ENCODE data around the gene ARF1.

Gene ARF1

GRCh38 chr1:228114827-228115226 is 32.3 kb downstream of the ARF1 start:
- 0 out of 2 replicates have a peak, but pooled peaks cover under 1% of the 10 kb centered on the region for H3K27me3 ChIP-seq (ENCODE audit: control insufficient read depth, insufficient read depth, low read length)
- H3K4me3 ChIP-seq (ENCODE audit: low read depth, low read length): no peak overlapping the region
- H3K27ac ChIP-seq (ENCODE audit: low read depth, low read length): no peak overlapping the region
- H3K4me1 ChIP-seq (ENCODE audit: control insufficient read depth, insufficient read depth, low read length): 0 out of 2 replicates have a peak, but pooled peaks cover 4% of the 10 kb centered on the region
- H3K9ac ChIP-seq (ENCODE audit: low read length): no peak overlapping the region
- no peaks in the 10 kb centered on the region for H3K36me3 ChIP-seq (ENCODE audit: control insufficient read depth, insufficient read depth, low read length)
- H3K9me3 ChIP-seq (ENCODE audit: control insufficient read depth, insufficient read depth, low read depth, low read length): peaks cover 29% of the 10 kb centered on the region

- no peaks in the 10 kb centered on the region for H3K36me3 ChIP-seq (ENCODE audit: control insufficient read depth, insufficient read depth, low read length)
- H3K9ac ChIP-seq (ENCODE audit: low read length): no peak overlapping the region
- no peaks in the 10 kb centered on the region; the same call in 1 of the 2 replicates for H3K27me3 ChIP-seq (ENCODE audit: control insufficient read depth, insufficient read depth, low read length)
- no peaks in the 10 kb centered on the region for H3K4me1 ChIP-seq (ENCODE audit: control insufficient read depth, insufficient read depth, low read length)
- H3K9me3 ChIP-seq (ENCODE audit: control insufficient read depth, insufficient read depth, low read depth, low read length): peaks cover 33% of the 10 kb centered on the region
- H3K27ac ChIP-seq (ENCODE audit: low read depth, low read length): no peak overlapping the region
- no peak overlapping the region for H3K4me3 ChIP-seq (ENCODE audit: low read depth, low read length)
These were observed 34.8 kb downstream of the ARF1 start for GRCh38 chr1:228117335-228117734.

GRCh38 chr1:228118040-228118439 is 35.5 kb downstream of the ARF1 start:
- Histone ChIP-seq H3K9ac (ENCODE audit: low read length) (no peak overlapping the region), H3K36me3 (ENCODE audit: control insufficient read depth, insufficient read depth, low read length) (no peaks in the 10 kb centered on the region), H3K4me1 (ENCODE audit: control insufficient read depth, insufficient read depth, low read length) (no peaks in the 10 kb centered on the region), H3K4me3 (ENCODE audit: low read depth, low read length) (no peak overlapping the region), H3K9me3 (ENCODE audit: control insufficient read depth, insufficient read depth, low read depth, low read length) (peaks cover 33% of the 10 kb centered on the region), H3K27me3 (ENCODE audit: control insufficient read depth, insufficient read depth, low read length) (peaks cover 2% of the 10 kb centered on the region; the same call in 1 of the 2 replicates), H3K27ac (ENCODE audit: low read depth, low read length) (no peak overlapping the region)

GRCh38 chr1:228120351-228120750 is 37.8 kb downstream of the ARF1 start:
- Histone ChIP-seq H3K4me3 (ENCODE audit: low read depth, low read length) (no peak overlapping the region), H3K9me3 (ENCODE audit: control insufficient read depth, insufficient read depth, low read depth, low read length) (peaks cover 30% of the 10 kb centered on the region), H3K4me1 (ENCODE audit: control insufficient read depth, insufficient read depth, low read length) (no peaks in the 10 kb centered on the region), H3K27ac (ENCODE audit: low read depth, low read length) (no peak overlapping the region), H3K9ac (ENCODE audit: low read length) (no peak overlapping the region), H3K36me3 (ENCODE audit: control insufficient read depth, insufficient read depth, low read length) (no peaks in the 10 kb centered on the region), H3K27me3 (ENCODE audit: control insufficient read depth, insufficient read depth, low read length) (peaks cover 20% of the 10 kb centered on the region)

- H3K36me3 ChIP-seq (ENCODE audit: control insufficient read depth, insufficient read depth, low read length): no peaks in the 10 kb centered on the region
- no peak overlapping the region for H3K9ac ChIP-seq (ENCODE audit: low read length)
- no peak overlapping the region for H3K27ac ChIP-seq (ENCODE audit: low read depth, low read length)
- peaks cover 25% of the 10 kb centered on the region for H3K27me3 ChIP-seq (ENCODE audit: control insufficient read depth, insufficient read depth, low read length)
- H3K4me1 ChIP-seq (ENCODE audit: control insufficient read depth, insufficient read depth, low read length): no peaks in the 10 kb centered on the region
- peaks cover 30% of the 10 kb centered on the region for H3K9me3 ChIP-seq (ENCODE audit: control insufficient read depth, insufficient read depth, low read depth, low read length)
- no peak overlapping the region for H3K4me3 ChIP-seq (ENCODE audit: low read depth, low read length)
These were observed 38.5 kb downstream of the ARF1 start for GRCh38 chr1:228120857-228121489.

- H3K4me3 ChIP-seq (ENCODE audit: low read depth, low read length): no peak overlapping the region
- H3K4me1 ChIP-seq (ENCODE audit: control insufficient read depth, insufficient read depth, low read length): no peaks in the 10 kb centered on the region
- H3K9ac ChIP-seq (ENCODE audit: low read length): no peak overlapping the region
- peaks cover 13% of the 10 kb centered on the region for H3K9me3 ChIP-seq (ENCODE audit: control insufficient read depth, insufficient read depth, low read depth, low read length)
- H3K27me3 ChIP-seq (ENCODE audit: control insufficient read depth, insufficient read depth, low read length): peaks cover 28% of the 10 kb centered on the region
- H3K36me3 ChIP-seq (ENCODE audit: control insufficient read depth, insufficient read depth, low read length): no peaks in the 10 kb centered on the region
- H3K27ac ChIP-seq (ENCODE audit: low read depth, low read length): no peak overlapping the region
These were observed 40.5 kb downstream of the ARF1 start for GRCh38 chr1:228122921-228123441.

- Histone ChIP-seq H3K9ac (ENCODE audit: low read length) (no peak overlapping the region), H3K27ac (ENCODE audit: low read depth, low read length) (no peak overlapping the region), H3K9me3 (ENCODE audit: control insufficient read depth, insufficient read depth, low read depth, low read length) (peaks cover 10% of the 10 kb centered on the region), H3K4me3 (ENCODE audit: low read depth, low read length) (no peak overlapping the region), H3K27me3 (ENCODE audit: control insufficient read depth, insufficient read depth, low read length) (peaks cover 31% of the 10 kb centered on the region), H3K36me3 (ENCODE audit: control insufficient read depth, insufficient read depth, low read length) (no peaks in the 10 kb centered on the region), H3K4me1 (ENCODE audit: control insufficient read depth, insufficient read depth, low read length) (no peaks in the 10 kb centered on the region)
These were observed 41.0 kb downstream of the ARF1 start for GRCh38 chr1:228123505-228123904.

GRCh38 chr1:228125185-228125584 is 42.7 kb downstream of the ARF1 start:
- peaks cover under 1% of the 10 kb centered on the region; the same call in 1 of the 2 replicates for H3K9me3 ChIP-seq (ENCODE audit: control insufficient read depth, insufficient read depth, low read depth, low read length)
- H3K9ac ChIP-seq (ENCODE audit: low read length): no peak overlapping the region
- H3K36me3 ChIP-seq (ENCODE audit: control insufficient read depth, insufficient read depth, low read length): no peaks in the 10 kb centered on the region
- no peak overlapping the region for H3K27ac ChIP-seq (ENCODE audit: low read depth, low read length)
- peaks cover 44% of the 10 kb centered on the region for H3K27me3 ChIP-seq (ENCODE audit: control insufficient read depth, insufficient read depth, low read length)
- no peak overlapping the region for H3K4me3 ChIP-seq (ENCODE audit: low read depth, low read length)
- H3K4me1 ChIP-seq (ENCODE audit: control insufficient read depth, insufficient read depth, low read length): no peaks in the 10 kb centered on the region

GRCh38 chr1:228131766-228132165 is 49.3 kb downstream of the ARF1 start:
- Histone ChIP-seq H3K9ac (ENCODE audit: low read length) (no peak overlapping the region), H3K9me3 (ENCODE audit: control insufficient read depth, insufficient read depth, low read depth, low read length) (no peaks in the 10 kb centered on the region), H3K4me1 (ENCODE audit: control insufficient read depth, insufficient read depth, low read length) (no peaks in the 10 kb centered on the region), H3K27ac (ENCODE audit: low read depth, low read length) (no peak overlapping the region), H3K4me3 (ENCODE audit: low read depth, low read length) (no peak overlapping the region), H3K27me3 (ENCODE audit: control insufficient read depth, insufficient read depth, low read length) (peaks cover 56% of the 10 kb centered on the region), H3K36me3 (ENCODE audit: control insufficient read depth, insufficient read depth, low read length) (no peaks in the 10 kb centered on the region)

GRCh38 chr1:228134591-228134990 is 52.1 kb downstream of the ARF1 start:
- no peak overlapping the region for H3K27ac ChIP-seq (ENCODE audit: low read depth, low read length)
- no peaks in the 10 kb centered on the region for H3K36me3 ChIP-seq (ENCODE audit: control insufficient read depth, insufficient read depth, low read length)
- H3K4me1 ChIP-seq (ENCODE audit: control insufficient read depth, insufficient read depth, low read length): no peaks in the 10 kb centered on the region
- no peaks in the 10 kb centered on the region for H3K9me3 ChIP-seq (ENCODE audit: control insufficient read depth, insufficient read depth, low read depth, low read length)
- no peak overlapping the region for H3K4me3 ChIP-seq (ENCODE audit: low read depth, low read length)
- peaks cover 51% of the 10 kb centered on the region for H3K27me3 ChIP-seq (ENCODE audit: control insufficient read depth, insufficient read depth, low read length)
- no peak overlapping the region for H3K9ac ChIP-seq (ENCODE audit: low read length)

GRCh38 chr1:228136901-228137300 is 54.4 kb downstream of the ARF1 start:
- Histone ChIP-seq H3K36me3 (ENCODE audit: control insufficient read depth, insufficient read depth, low read length) (no peaks in the 10 kb centered on the region; the same call in 1 of the 2 replicates), H3K9ac (ENCODE audit: low read length) (no peak overlapping the region), H3K27me3 (ENCODE audit: control insufficient read depth, insufficient read depth, low read length) (peaks cover 43% of the 10 kb centered on the region), H3K9me3 (ENCODE audit: control insufficient read depth, insufficient read depth, low read depth, low read length) (no peaks in the 10 kb centered on the region), H3K27ac (ENCODE audit: low read depth, low read length) (no peak overlapping the region), H3K4me3 (ENCODE audit: low read depth, low read length) (no peak overlapping the region), H3K4me1 (ENCODE audit: control insufficient read depth, insufficient read depth, low read length) (peaks cover 6% of the 10 kb centered on the region; the same call in 1 of the 2 replicates)

Measured in HUES6 (cell line).